Activated B cell treated with CpG ODN at 0.5 μM for 24 hours (primary cell): ENCODE measurements around the gene ACADS. TPM values are rescaled to one million over a fixed set of nuclear protein-coding genes. Genes with fewer than 3 reads are reported as not detected.

Experiments used
- ATAC-seq: fragments of 200-7000 bp; cut with Tn5 transposase; one replicate; pipeline ENCODE4 v1.10.0; 2021; ENCODE audit warnings: low read depth, mild to moderate bottlenecking, moderate library complexity
- CTCF ChIA-PET: fragments of 350-600 bp; sonication (Branson Sonifier 250); formaldehyde crosslinking; loops from one replicate; lab custom pipeline; 2021; ENCODE audit warnings: antibody characterized with exemption; lab: Charles Lee
- POLR2A ChIA-PET: fragments of 350-600 bp; sonication (Branson Sonifier 250); formaldehyde crosslinking; loops from one replicate; lab custom pipeline; 2021; ENCODE audit warnings: antibody characterized with exemption; lab: Charles Lee
- DNase-seq: peaks from one replicate; pipeline ENCODE4 v3.0.0; 2022
- H3K27ac Mint-ChIP-seq: one replicate; pipeline ENCODE4 v1.8.0; 2020; ENCODE audit warnings: mixed read lengths
- H3K27me3 Mint-ChIP-seq: one replicate; pipeline ENCODE4 v1.8.0; 2021; ENCODE audit warnings: mixed read lengths
- H3K36me3 Mint-ChIP-seq: one replicate; pipeline ENCODE4 v1.8.0; 2021; ENCODE audit warnings: low read depth, mixed read lengths
- H3K4me1 Mint-ChIP-seq: one replicate; pipeline ENCODE4 v1.8.0; 2021; ENCODE audit warnings: mixed read lengths
- H3K4me3 Mint-ChIP-seq: one replicate; pipeline ENCODE4 v1.8.0; 2020; ENCODE audit warnings: mild to moderate bottlenecking, mixed read lengths
- H3K9me3 Mint-ChIP-seq: one replicate; pipeline ENCODE4 v1.8.0; 2020; ENCODE audit warnings: mixed read lengths
- CTCF ChIP-seq: fragments of 200-600 bp; IDR thresholded peaks from one replicate; pipeline ENCODE4 v1.8.0; 2022; ENCODE audit warnings: antibody characterized with exemption, mild to moderate bottlenecking
- intact Hi-C: fragments of 100-400 bp; cut with micrococcal nuclease; formaldehyde crosslinking; loops from one replicate; pipeline ENCODE4 v1.15.1; 2024
- total RNA-seq: library from RNA; stranded (reverse); gene quantifications from 2 replicates; pipeline ENCODE4 v1.2.3, GENCODE V29; 2022

The ACADS gene
- total RNA-seq, 1 donor from 2014 or later = 11.1 TPM

- CTCF ChIA-PET = interaction anchor here (2.6 kb wide), 1 partner anchor 205 kb away, joined by 10 read pairs; no protein-coding TSS in a partner anchor
- H3K4me1 Mint-ChIP-seq = peaks cover 15% of the 10 kb centered on the region
- H3K4me3 Mint-ChIP-seq = no peak overlapping the region
Measured at GRCh38 chr12:120766566-120766965, 40.9 kb downstream of the ACADS start.

DNA sequence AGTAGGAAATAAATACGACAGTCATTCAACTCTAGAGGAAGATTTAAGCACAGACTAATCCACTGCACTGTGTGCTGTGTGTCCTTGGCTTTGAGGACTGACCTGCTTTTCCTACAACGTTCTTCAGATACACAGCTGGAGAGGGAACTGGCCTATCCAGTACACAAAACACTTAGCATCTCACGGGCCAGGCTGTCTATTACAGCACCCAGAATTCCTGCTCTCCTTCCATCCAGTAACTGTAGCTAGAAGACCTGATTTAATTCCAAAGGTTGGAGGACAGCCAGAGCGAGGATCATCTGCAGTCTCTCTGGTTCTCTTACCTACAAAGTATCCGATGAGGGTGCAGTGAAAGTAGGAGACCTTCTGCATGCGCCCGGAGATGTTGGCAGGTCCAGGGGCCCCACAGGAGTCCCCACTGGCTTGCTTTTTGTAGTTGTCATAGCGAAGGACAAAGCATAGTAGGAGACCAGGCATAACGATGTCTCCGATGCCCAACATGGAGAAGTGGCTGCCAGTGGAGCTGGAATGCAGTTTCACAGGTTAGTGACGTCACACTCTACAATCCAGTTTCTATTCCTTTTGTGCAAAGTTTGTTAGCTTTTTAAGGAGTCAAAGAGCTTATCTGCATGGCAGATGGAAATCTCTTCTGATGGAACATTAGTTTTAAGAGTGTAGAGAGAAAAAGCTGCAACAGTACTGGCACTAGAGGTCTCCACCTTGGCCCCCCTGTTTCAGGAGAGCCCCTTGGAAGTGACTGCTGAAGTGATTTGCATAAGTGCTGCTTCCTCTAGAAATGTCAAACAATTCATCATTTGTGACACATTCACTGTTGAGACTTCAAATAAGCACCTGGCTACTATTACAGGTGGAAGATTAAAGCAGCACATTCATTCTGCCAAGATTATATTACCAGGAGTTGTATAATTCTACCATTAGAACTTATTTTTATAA, 41.7 kb downstream of the ACADS start:
- POLR2A ChIA-PET = no interaction called here
- ATAC-seq (peak; percentile 37), DNase-seq (no peak)
- no peaks in the 10 kb centered on the region for H3K9me3 Mint-ChIP-seq
- peaks cover 90% of the 10 kb centered on the region for H3K36me3 Mint-ChIP-seq
- H3K4me3 Mint-ChIP-seq = no peak overlapping the region
- H3K27ac Mint-ChIP-seq = no peak overlapping the region
- no peak for TF ChIP-seq CTCF
- H3K4me1 Mint-ChIP-seq = peaks cover 15% of the 10 kb centered on the region
- H3K27me3 Mint-ChIP-seq = no peaks in the 10 kb centered on the region
- intact Hi-C loops = no loop called here
- CTCF ChIA-PET = interaction anchor here (2.6 kb wide), 1 partner anchor 205 kb away, joined by 10 read pairs; no protein-coding TSS in a partner anchor

More at GRCh38 chr12:120766566-120766965, 40.9 kb downstream of the ACADS start:
- DNase-seq (no peak), ATAC-seq (no peak)
- H3K27ac Mint-ChIP-seq = no peak overlapping the region
- TF ChIP-seq CTCF = no peak
- H3K27me3 Mint-ChIP-seq = no peaks in the 10 kb centered on the region
- H3K36me3 Mint-ChIP-seq = peaks cover 90% of the 10 kb centered on the region
- intact Hi-C loops = no loop called here
- H3K9me3 Mint-ChIP-seq = no peaks in the 10 kb centered on the region
- POLR2A ChIA-PET = interaction anchor here (0.6 kb wide), 1 partner anchor 84 kb away, joined by 3 read pairs; no protein-coding TSS in a partner anchor

DNA sequence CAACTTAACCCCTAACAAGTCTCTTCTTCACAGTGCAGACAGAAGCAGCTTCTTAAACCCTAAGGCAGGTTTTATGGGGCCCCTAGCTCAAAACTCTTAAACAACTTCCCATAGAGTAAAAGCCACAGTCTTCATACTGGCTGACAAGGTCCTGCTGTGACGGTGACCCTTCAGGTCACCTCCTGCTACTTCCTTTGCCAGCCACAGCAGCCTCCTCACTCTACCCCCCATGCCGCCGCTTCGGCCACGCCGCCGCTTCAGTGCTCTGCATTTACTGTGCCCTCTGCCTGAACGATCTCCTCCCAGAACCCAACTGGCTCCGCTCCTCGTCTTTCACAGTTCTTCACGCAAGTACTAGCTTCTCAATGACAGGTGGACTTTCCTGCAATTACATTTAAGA, 45.5 kb downstream of the ACADS start:
- intact Hi-C loops = no loop called here
- POLR2A ChIA-PET = no interaction called here
- ATAC-seq = no peak
- TF ChIP-seq CTCF = no peak
- DNase-seq = no peak
- no peak overlapping the region for H3K4me3 Mint-ChIP-seq
- H3K27ac Mint-ChIP-seq = no peak overlapping the region
- H3K27me3 Mint-ChIP-seq = no peaks in the 10 kb centered on the region
- CTCF ChIA-PET = no interaction called here
- peaks cover 13% of the 10 kb centered on the region for H3K4me1 Mint-ChIP-seq
- peaks cover 85% of the 10 kb centered on the region for H3K36me3 Mint-ChIP-seq
- no peaks in the 10 kb centered on the region for H3K9me3 Mint-ChIP-seq

DNA sequence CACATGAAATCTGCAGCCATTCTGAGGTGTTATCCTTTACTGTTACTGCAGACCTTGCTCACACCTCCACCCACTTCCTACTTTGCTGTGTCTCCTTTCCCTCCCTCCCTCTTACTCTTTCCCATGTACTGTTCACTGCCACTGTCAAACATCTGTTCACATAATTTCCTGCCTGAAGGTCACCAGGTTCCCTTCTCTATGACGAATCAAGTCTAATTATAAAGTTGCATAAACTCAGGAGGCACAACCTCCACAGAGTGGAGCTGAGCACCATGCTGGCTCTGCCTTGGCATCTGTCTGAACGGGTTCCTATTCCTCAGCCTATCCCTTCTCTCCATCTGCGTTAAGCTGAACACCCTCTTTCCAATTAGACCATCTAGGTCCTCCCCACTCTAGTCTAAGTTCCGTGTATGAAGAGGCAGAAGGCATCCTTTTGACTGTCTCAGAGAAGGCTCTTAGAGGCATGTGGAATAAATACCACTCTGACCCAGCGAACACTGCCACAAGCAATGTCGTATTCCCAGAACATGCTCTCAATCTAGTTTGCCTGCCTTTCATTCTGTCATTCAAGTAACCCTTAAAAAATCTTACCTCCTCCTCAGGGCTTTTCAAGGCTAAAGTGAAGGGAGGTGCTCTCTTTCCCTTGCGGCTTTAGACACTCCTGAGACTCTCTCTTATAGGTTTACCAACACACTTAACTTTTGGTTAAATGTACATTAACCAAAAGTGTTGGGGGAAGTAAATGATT, 48.7 kb downstream of the ACADS start:
- Mint-ChIP-seq H3K36me3 (peaks cover 75% of the 10 kb centered on the region), H3K27ac (peak overlapping the region; percentile 32), H3K4me3 (no peak overlapping the region), H3K27me3 (no peaks in the 10 kb centered on the region), H3K4me1 (no peaks in the 10 kb centered on the region), H3K9me3 (no peaks in the 10 kb centered on the region)
- POLR2A ChIA-PET = no interaction called here
- intact Hi-C loops = no loop called here
- ATAC-seq (no peak), DNase-seq (no peak)
- CTCF ChIA-PET = no interaction called here
- TF ChIP-seq CTCF = no peak
